Fibroblast of lung (primary cell): ENCODE measurements around the gene NEURL1B.

Experiments
- CTCF ChIP-seq, 2 donors: IDR thresholded peaks in 1 of 2; conservative IDR thresholded peaks in 1 of 2; 1 replicate in 1 of 2; 2 replicates in 1 of 2; pipeline ENCODE4 v1.5.1; 2011 to 2012; ENCODE audit warnings: low read length in 2 of 2, control low read depth in 1 of 2, inconsistent platforms in 1 of 2, low read depth in 1 of 2, mild to moderate bottlenecking in 1 of 2
- EZH2 ChIP-seq: IDR thresholded peaks from 2 replicates; pipeline ENCODE4 v1.5.1; 2012; ENCODE audit warnings: low read length, control low read depth, mild to moderate bottlenecking; ENCODE audit errors: missing control alignments

GRCh38 chr5:172662596-172662995, 21.5 kb downstream of the NEURL1B start:
- TF ChIP-seq CTCF (conservative IDR thresholded peaks at IDR 0.05 in 1 of 2, IDR thresholded peaks at IDR 0.05 in 1 of 2; ENCODE audit: low read depth in 1 of 2, low read length in 2 of 2) (no peak), EZH2 (no peak)
